Spleen (tissue), 11 donors: ENCODE data around the gene RTN4R. TPM values are rescaled to one million over a fixed set of nuclear protein-coding genes. Genes with fewer than 3 reads are reported as not detected.
A peak's percentile ranks its signal among the peaks of the same experiment; 100 is the strongest.

ENCODE experiments used
- DNase-seq: peaks from one replicate; pipeline ENCODE4 v3.0.0-alpha.2; 2020
- H3K27ac ChIP-seq, 8 donors: fragments of 200-600 bp; sonication (generic) in 7 of 8; 1 replicate in 4 of 8; 2 replicates in 4 of 8; pipeline versions ENCODE4 v1.5.0 to v1.8.0; 2016 to 2021; ENCODE audit warnings: inconsistent platforms in 4 of 8, mild to moderate bottlenecking in 4 of 8, moderate library complexity in 1 of 8
- H3K27me3 ChIP-seq, 7 donors: fragments of 200-600 bp; sonication (generic) in 6 of 7; replicated peaks in 1 of 7; 1 replicate in 4 of 7; 2 replicates in 3 of 7; pipeline versions ENCODE4 v1.5.0 to v1.8.0; 2016 to 2021; ENCODE audit warnings: inconsistent platforms in 3 of 7, mild to moderate bottlenecking in 1 of 7
- H3K36me3 ChIP-seq, 6 donors: fragments of 200-600 bp; sonication (generic) in 5 of 6; 1 replicate in 4 of 6; 2 replicates in 2 of 6; pipeline versions ENCODE4 v1.5.0 to v1.8.0; 2016 to 2021; ENCODE audit warnings: inconsistent platforms in 2 of 6
- H3K4me1 ChIP-seq, 6 donors: fragments of 200-600 bp; sonication (generic) in 5 of 6; 1 replicate in 3 of 6; 2 replicates in 3 of 6; pipeline versions ENCODE4 v1.5.0 to v1.8.0; 2016 to 2021; ENCODE audit warnings: inconsistent platforms in 3 of 6
- H3K4me3 ChIP-seq, 8 donors: fragments of 200-600 bp; sonication (generic) in 7 of 8; 1 replicate in 4 of 8; 2 replicates in 4 of 8; pipeline versions ENCODE4 v1.5.0 to v1.8.0; 2016 to 2021; ENCODE audit warnings: inconsistent platforms in 4 of 8, mild to moderate bottlenecking in 4 of 8, moderate library complexity in 2 of 8
- H3K9me3 ChIP-seq, 8 donors: fragments of 200-600 bp; sonication (generic) in 7 of 8; 1 replicate in 4 of 8; 2 replicates in 4 of 8; pipeline versions ENCODE4 v1.5.0 to v1.8.0; 2016 to 2021; ENCODE audit warnings: inconsistent platforms in 4 of 8
- CTCF ChIP-seq, 11 experiments: fragments of 200-600 bp in 7 of 11; fragments of 450-650 bp in 4 of 11; sonication (generic) in 4 of 11; IDR thresholded peaks in 8 of 11; conservative IDR thresholded peaks in 3 of 11; 1 replicate in 7 of 11; 2 replicates in 4 of 11; pipeline versions ENCODE4 v1.4.0 to v1.8.0; 2016 to 2021; ENCODE audit warnings: antibody characterized with exemption in 11 of 11, inconsistent platforms in 4 of 11, mild to moderate bottlenecking in 1 of 11
- POLR2A ChIP-seq, 3 donors: fragments of 450-650 bp; IDR thresholded peaks; one replicate each; pipeline ENCODE4 v1.5.1; 2017; ENCODE audit warnings: antibody characterized with exemption in 3 of 3, mild to moderate bottlenecking in 1 of 3
- POLR2AphosphoS5 ChIP-seq, 3 donors: sonication (generic); formaldehyde crosslinking; IDR thresholded peaks; one replicate each; pipeline ENCODE4 v1.5.1; 2017; ENCODE audit warnings: antibody characterized with exemption in 3 of 3
- WGBS, 5 donors: extraction: QIAGEN DNeasy Blood & Tissue Kit in 3 of 5; methylation state at CpG; one replicate each; pipeline versions ENCODE4 v1.1.5 to v1.1.7; 2013 to 2018; 5-methylcytosine and 5-hydroxymethylcytosine counted together
- intact Hi-C: fragments of 100-400 bp; cut with DNase I; formaldehyde crosslinking; loops from one replicate; pipeline ENCODE4 v1.15.0; 2023; ENCODE audit warnings: low total_unique reads
- polyA plus RNA-seq, 3 donors: library from polyadenylated mRNA; stranded (reverse); fragments of 200-250 nt; gene quantifications; one replicate each; pipeline ENCODE4 v1.2.1, GENCODE V29; 2013
- total RNA-seq, 7 donors: library from RNA; depleted of rRNA in 3 of 7; stranded (reverse); fragments of >200 nt in 3 of 7; fragmentation: NEBNext Ultra II Directional in 4 of 7; extraction: Animal tissue kit (Norgen Biotek cat#: 25700) in 4 of 7; gene quantifications; one replicate each; pipeline versions ENCODE4 v1.1.0 to v1.2.1, GENCODE V29; 2016 to 2021
- donor health status: healthy with polysubstance abuse.
- donor health status: DM: no; HTN: no; CAD: no; lungs with moderate emphysema.
- donor health status: DM: no; HTN: no; CAD: no.
- donor health status: Bipolar disorder and iron deficiency.
- donor health status: healthy.
- donor health status: DM: no; HTN: no; CAD: no.
- donor health status: DM: yes; HTN: yes; CAD: no.

The RTN4R gene
- total and polyA plus RNA-seq, 10 donors: 1.5 to 11.8 (median 6.1) TPM

GRCh38 chr22:20299746-20300136, 31.6 kb upstream of the RTN4R start:
- Histone ChIP-seq H3K27ac (peak overlapping the region in 3 of 8 donors; percentile 37 to 56 (median 49)), H3K36me3 (no peaks in the 10 kb centered on the region), H3K4me1 (peaks cover 0 to 21% (median 17%) of the 10 kb centered on the region in 6 donors), H3K27me3 (peaks cover 0 to 58% (median 0%) of the 10 kb centered on the region in 7 donors), H3K9me3 (no peaks in the 10 kb centered on the region), H3K4me3 (peak overlapping the region; percentile 51 to 86 (median 64))
- peak; percentile 86 for DNase-seq
- no peak for TF ChIP-seq POLR2A (IDR thresholded peaks at IDR 0.05)
- TF ChIP-seq CTCF (IDR thresholded peaks at IDR 0.05 in 8 of 11, conservative IDR thresholded peaks at IDR 0.05 in 3 of 11): no peak
- no peak for TF ChIP-seq POLR2AphosphoS5 (IDR thresholded peaks at IDR 0.05)
- intact Hi-C loops: no loop called here
- WGBS, 5 donors: 0 to 5% (median 0%) methylated on average over 8 to 52 of the region's 52 CpGs

GRCh38 chr22:20298803-20299745, 31.0 kb upstream of the RTN4R start:
- peaks cover 0 to 21% (median 17%) of the 10 kb centered on the region in 6 donors for H3K4me1 ChIP-seq
- WGBS, 5 donors: 3 to 5% (median 4%) methylated on average over 27 to 90 of the region's 90 CpGs
- H3K4me3 ChIP-seq: peak overlapping the region; percentile 51 to 86 (median 64)
- peaks cover 0 to 51% (median 0%) of the 10 kb centered on the region in 7 donors for H3K27me3 ChIP-seq
- DNase-seq: peak; percentile 95
- no peaks in the 10 kb centered on the region for H3K9me3 ChIP-seq
- TF ChIP-seq CTCF (IDR thresholded peaks at IDR 0.05 in 8 of 11, conservative IDR thresholded peaks at IDR 0.05 in 3 of 11) (peak in 1 of 11 experiments; percentile 16), POLR2A (IDR thresholded peaks at IDR 0.05) (no peak), POLR2AphosphoS5 (IDR thresholded peaks at IDR 0.05) (peak in 2 of 3 donors; percentile 39 to 55)
- H3K27ac ChIP-seq: peak overlapping the region in 3 of 8 donors; percentile 42 to 56 (median 49)
- no peaks in the 10 kb centered on the region for H3K36me3 ChIP-seq
- intact Hi-C loops: no loop called here

- intact Hi-C loops: no loop called here
- Histone ChIP-seq H3K27ac (peak overlapping the region in 3 of 8 donors; percentile 30 to 56 (median 42)), H3K27me3 (peaks cover 0 to 43% (median 0%) of the 10 kb centered on the region in 7 donors), H3K4me1 (peaks cover 0 to 21% (median 17%) of the 10 kb centered on the region in 6 donors), H3K36me3 (no peaks in the 10 kb centered on the region), H3K9me3 (no peaks in the 10 kb centered on the region), H3K4me3 (peak overlapping the region in 6 of 8 donors; percentile 63 to 86 (median 67))
- WGBS, 5 donors: 62 to 80% (median 73%) methylated on average over 19 to 25 of the region's 25 CpGs
- no peak for TF ChIP-seq POLR2A (IDR thresholded peaks at IDR 0.05)
- no peak for TF ChIP-seq POLR2AphosphoS5 (IDR thresholded peaks at IDR 0.05)
- TF ChIP-seq CTCF (IDR thresholded peaks at IDR 0.05 in 8 of 11, conservative IDR thresholded peaks at IDR 0.05 in 3 of 11): no peak
- peak; percentile 83 for DNase-seq
Measured at GRCh38 chr22:20298110-20298802, 30.1 kb upstream of the RTN4R start.
